Measurements from ENCODE around the gene NID2. TPM values are rescaled to one million over a fixed set of nuclear protein-coding genes. Genes with fewer than 3 reads are reported as not detected.

Gene NID2
- total and polyA plus RNA-seq, 9 donors = 74.9 to 179 (median 112) TPM

DNA sequence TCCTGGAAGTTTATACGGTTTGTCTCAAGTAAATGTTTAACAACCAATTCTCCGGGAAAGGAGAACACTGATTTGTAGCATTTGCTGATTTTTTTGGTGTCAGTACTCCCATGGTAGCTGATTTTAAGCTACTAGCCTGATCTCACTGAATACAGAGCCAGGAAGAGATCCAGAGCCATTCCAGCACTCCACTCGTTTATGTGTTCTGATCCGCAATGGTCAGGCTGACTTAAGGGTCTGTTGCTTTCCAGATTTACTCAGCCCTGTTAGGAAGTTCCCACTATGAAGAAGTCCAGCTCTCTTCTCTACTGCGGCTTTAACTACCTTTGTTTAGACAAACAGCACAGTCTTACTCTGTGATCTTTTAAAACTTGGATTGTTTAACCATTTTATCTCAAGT, 38.0 kb upstream of the NID2 start:
- H3K27ac ChIP-seq (ENCODE audit: low read length) = peak overlapping the region; percentile 89
- no peaks in the 10 kb centered on the region for H3K9me3 ChIP-seq (replicated peaks; ENCODE audit: control insufficient read depth, low read depth, low read length)
- 39% methylated on average over 2 of the region's 5 CpGs for WGBS (ENCODE audit: insufficient coverage)
- no peaks in the 10 kb centered on the region for H3K27me3 ChIP-seq (ENCODE audit: control insufficient read depth, insufficient read depth, low read length)
- H3K4me3 ChIP-seq (ENCODE audit: low read length) = no peak overlapping the region
- no peaks in the 10 kb centered on the region for H3K36me3 ChIP-seq (ENCODE audit: control insufficient read depth, insufficient read depth, low read length)
- DNase-seq = peak; percentile 94
- H3K4me1 ChIP-seq (ENCODE audit: control insufficient read depth, insufficient read depth, low read length) = peaks cover 5% of the 10 kb centered on the region

DNA sequence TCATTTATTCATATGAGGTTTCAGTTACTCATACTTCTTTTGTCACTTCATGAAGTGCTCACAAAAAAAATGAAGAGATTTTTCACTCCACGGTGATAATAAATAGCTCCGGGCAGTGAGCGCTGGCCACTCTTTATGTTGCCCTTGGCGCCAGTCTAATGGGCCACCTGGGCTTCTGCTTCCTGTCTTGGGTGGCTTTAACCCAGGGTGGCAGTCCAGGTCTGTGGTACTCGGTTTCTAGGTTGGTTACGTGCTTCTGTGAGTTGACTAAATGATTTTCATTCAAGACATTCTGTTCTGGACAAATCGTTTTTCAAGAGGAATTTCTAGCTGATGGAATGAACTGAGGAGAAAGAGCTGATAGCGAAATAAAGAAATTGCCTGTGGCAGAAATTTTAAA, 34.6 kb upstream of the NID2 start:
- H3K9me3 ChIP-seq (replicated peaks; ENCODE audit: control insufficient read depth, low read depth, low read length) = no peaks in the 10 kb centered on the region
- H3K27ac ChIP-seq (ENCODE audit: low read length) = no peak overlapping the region
- WGBS (ENCODE audit: insufficient coverage) = 84% methylated on average over 8 of the region's 8 CpGs
- DNase-seq = no peak
- no peak overlapping the region for H3K4me3 ChIP-seq (ENCODE audit: low read length)
- H3K4me1 ChIP-seq (ENCODE audit: control insufficient read depth, insufficient read depth, low read length) = peaks cover 5% of the 10 kb centered on the region
- H3K27me3 ChIP-seq (ENCODE audit: control insufficient read depth, insufficient read depth, low read length) = no peaks in the 10 kb centered on the region
- no peaks in the 10 kb centered on the region for H3K36me3 ChIP-seq (ENCODE audit: control insufficient read depth, insufficient read depth, low read length)

DNA sequence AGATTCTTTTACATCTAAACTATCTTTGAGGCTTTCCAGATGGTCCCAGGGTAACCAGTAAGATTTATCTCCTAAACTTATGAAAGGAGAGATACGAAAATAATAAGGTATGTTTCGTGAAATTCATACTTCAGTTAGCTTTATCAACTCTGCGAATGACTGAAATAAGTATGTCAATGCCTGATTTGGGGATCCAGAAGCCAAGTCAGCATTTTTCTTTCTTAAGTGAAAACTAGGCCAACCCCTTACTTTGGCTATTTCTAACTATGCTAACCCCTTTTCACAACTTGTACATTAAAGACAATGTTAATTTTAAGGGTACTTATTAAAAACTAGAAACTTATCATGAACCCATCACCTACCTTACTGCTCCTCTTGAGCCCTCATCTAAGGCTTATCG, 26.9 kb upstream of the NID2 start:
- Histone ChIP-seq H3K27ac (ENCODE audit: low read length) (no peak overlapping the region), H3K4me3 (ENCODE audit: low read length) (no peak overlapping the region), H3K4me1 (ENCODE audit: control insufficient read depth, insufficient read depth, low read length) (peaks cover 8% of the 10 kb centered on the region), H3K36me3 (ENCODE audit: control insufficient read depth, insufficient read depth, low read length) (no peaks in the 10 kb centered on the region), H3K27me3 (ENCODE audit: control insufficient read depth, insufficient read depth, low read length) (no peaks in the 10 kb centered on the region), H3K9me3 (replicated peaks; ENCODE audit: control insufficient read depth, low read depth, low read length) (no peaks in the 10 kb centered on the region)
- no peak for DNase-seq
- no CpG with 5 or more reads among the region's 4 CpGs for WGBS (ENCODE audit: insufficient coverage)

DNA sequence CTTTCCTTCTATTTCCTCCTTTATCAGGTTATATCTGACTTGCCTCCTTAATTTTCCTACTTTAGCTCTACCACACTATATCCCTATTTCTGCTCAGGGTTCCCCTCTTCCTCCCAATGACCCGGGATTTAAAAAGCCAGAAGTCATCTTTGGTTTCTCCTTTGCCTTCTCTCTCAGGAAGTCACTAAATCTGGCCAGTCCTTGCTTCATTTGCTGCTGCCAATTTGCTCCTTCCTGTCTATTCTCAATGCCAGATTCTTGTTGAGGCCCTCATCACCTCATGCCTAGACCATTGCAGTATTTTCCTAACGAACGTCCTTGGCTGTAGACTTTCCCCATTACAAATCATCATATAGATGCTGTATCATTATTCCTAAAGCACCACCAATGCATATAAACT, 26.5 kb upstream of the NID2 start:
- H3K9me3 ChIP-seq (replicated peaks; ENCODE audit: control insufficient read depth, low read depth, low read length) = no peaks in the 10 kb centered on the region
- no peaks in the 10 kb centered on the region for H3K36me3 ChIP-seq (ENCODE audit: control insufficient read depth, insufficient read depth, low read length)
- no peak overlapping the region for H3K4me3 ChIP-seq (ENCODE audit: low read length)
- DNase-seq = peak; percentile 56
- H3K27ac ChIP-seq (ENCODE audit: low read length) = peak overlapping the region; percentile 80
- 7% methylated on average over 1 of the region's 3 CpGs for WGBS (ENCODE audit: insufficient coverage)
- H3K27me3 ChIP-seq (ENCODE audit: control insufficient read depth, insufficient read depth, low read length) = no peaks in the 10 kb centered on the region
- peaks cover 8% of the 10 kb centered on the region for H3K4me1 ChIP-seq (ENCODE audit: control insufficient read depth, insufficient read depth, low read length)

DNA sequence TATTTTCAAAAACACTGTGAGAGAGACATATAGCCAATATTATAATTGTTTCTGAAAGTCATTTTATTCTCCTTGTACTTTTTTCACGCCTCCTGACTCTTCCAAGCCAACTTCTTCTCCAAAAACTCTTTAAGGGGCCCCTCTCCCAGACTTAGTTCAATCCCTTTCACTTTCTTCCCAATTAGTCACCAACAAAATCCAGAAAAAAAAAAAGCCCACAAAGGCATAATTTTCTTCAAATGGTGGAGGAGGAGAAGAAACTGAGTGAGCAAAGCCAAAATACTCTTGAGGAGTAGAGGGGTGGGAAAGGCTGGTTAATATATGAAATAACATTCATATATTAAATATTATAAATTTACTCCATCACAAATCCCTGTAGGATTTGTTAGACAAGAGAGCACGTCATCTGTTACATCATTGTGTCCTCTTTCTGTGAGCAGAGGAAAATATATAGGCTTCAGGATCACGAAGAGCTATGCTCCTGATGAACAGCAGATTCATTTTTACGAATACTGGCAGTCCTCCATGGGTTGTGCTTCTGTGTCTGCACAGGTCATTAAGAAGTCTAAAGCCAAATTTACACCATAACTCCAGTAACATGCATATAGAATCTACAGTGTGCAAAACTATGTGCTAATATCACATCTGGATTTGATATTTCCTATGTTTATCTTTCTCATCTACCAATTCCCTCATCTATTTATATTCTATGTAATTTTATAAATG, 25.9 kb upstream of the NID2 start:
- H3K9me3 ChIP-seq (replicated peaks; ENCODE audit: control insufficient read depth, low read depth, low read length) = no peaks in the 10 kb centered on the region
- 20% methylated on average over 1 of the region's 4 CpGs for WGBS (ENCODE audit: insufficient coverage)
- H3K4me3 ChIP-seq (ENCODE audit: low read length) = no peak overlapping the region
- H3K27me3 ChIP-seq (ENCODE audit: control insufficient read depth, insufficient read depth, low read length) = no peaks in the 10 kb centered on the region
- H3K4me1 ChIP-seq (ENCODE audit: control insufficient read depth, insufficient read depth, low read length) = peaks cover 14% of the 10 kb centered on the region
- peak overlapping the region; percentile 84 for H3K27ac ChIP-seq (ENCODE audit: low read length)
- DNase-seq = peak; percentile 95
- no peaks in the 10 kb centered on the region for H3K36me3 ChIP-seq (ENCODE audit: control insufficient read depth, insufficient read depth, low read length)

DNA sequence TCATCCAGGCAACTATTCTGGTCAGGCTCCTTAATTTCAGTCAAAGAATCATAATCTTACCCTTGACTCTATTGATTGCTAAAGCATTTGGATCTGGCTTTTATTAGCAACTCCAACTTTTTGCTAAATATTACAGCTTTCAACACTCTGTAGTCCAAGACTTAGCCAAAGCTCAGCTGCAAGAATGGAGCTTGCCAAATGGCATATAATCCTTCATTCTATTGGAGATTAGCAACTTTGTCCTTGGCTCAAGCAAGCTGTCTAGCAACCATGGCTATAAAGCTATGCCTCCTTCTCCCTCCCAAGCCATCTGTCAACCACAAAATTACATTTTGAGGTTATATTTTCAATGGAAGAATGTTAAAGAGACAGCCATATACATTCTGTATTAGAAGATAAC, 23.1 kb upstream of the NID2 start:
- H3K4me3 ChIP-seq (ENCODE audit: low read length) = no peak overlapping the region
- no peak overlapping the region for H3K27ac ChIP-seq (ENCODE audit: low read length)
- no peaks in the 10 kb centered on the region for H3K9me3 ChIP-seq (replicated peaks; ENCODE audit: control insufficient read depth, low read depth, low read length)
- DNase-seq = peak; percentile 82
- H3K27me3 ChIP-seq (ENCODE audit: control insufficient read depth, insufficient read depth, low read length) = no peaks in the 10 kb centered on the region
- H3K36me3 ChIP-seq (ENCODE audit: control insufficient read depth, insufficient read depth, low read length) = no peaks in the 10 kb centered on the region
- H3K4me1 ChIP-seq (ENCODE audit: control insufficient read depth, insufficient read depth, low read length) = peaks cover 19% of the 10 kb centered on the region

DNA sequence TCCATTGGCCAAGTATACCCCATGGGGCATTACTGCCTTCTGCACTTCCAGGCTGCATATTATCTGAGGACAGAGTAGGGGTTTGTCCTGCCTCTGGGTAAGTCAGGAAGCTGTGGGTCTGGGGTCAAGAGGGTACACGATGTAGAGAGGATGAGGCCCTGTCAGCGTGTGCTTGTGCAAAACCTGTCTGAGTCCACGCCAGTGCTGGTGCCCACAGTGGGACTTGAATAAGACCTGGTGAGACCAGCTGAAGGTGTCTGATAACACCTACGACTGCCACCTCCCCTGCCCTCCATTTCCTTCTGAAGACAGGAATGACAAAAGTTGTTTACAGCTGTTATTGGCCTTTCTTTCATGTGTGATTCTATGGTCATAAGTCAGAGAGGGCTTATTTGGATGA, 22.1 kb upstream of the NID2 start:
- Histone ChIP-seq H3K36me3 (ENCODE audit: control insufficient read depth, insufficient read depth, low read length) (no peaks in the 10 kb centered on the region), H3K9me3 (replicated peaks; ENCODE audit: control insufficient read depth, low read depth, low read length) (no peaks in the 10 kb centered on the region), H3K27ac (ENCODE audit: low read length) (no peak overlapping the region), H3K27me3 (ENCODE audit: control insufficient read depth, insufficient read depth, low read length) (no peaks in the 10 kb centered on the region), H3K4me1 (ENCODE audit: control insufficient read depth, insufficient read depth, low read length) (peaks cover 19% of the 10 kb centered on the region), H3K4me3 (ENCODE audit: low read length) (no peak overlapping the region)
- WGBS (ENCODE audit: insufficient coverage) = 89% methylated on average over 2 of the region's 4 CpGs
- no peak for DNase-seq

DNA sequence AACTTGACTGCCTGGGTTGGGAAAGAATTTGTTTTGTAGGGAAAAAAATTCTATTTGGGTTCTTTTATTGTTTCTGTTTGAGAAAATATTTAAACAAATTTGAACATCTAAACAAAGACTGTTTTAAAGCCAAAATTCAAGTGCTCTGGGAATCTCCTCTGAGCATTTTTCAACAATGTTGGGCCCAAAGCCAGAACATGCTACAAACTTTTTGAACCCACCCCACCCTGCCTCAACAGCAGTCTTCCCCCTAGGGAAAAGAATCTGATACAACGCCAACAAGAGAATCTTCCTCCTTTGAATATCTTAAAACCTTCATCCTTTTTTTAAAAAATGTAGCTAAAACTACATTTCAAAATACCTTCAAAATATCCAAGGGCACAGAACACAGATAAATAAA, 20.4 kb upstream of the NID2 start:
- Histone ChIP-seq H3K4me1 (ENCODE audit: control insufficient read depth, insufficient read depth, low read length) (peaks cover 17% of the 10 kb centered on the region), H3K36me3 (ENCODE audit: control insufficient read depth, insufficient read depth, low read length) (no peaks in the 10 kb centered on the region), H3K27me3 (ENCODE audit: control insufficient read depth, insufficient read depth, low read length) (no peaks in the 10 kb centered on the region), H3K27ac (ENCODE audit: low read length) (no peak overlapping the region), H3K4me3 (ENCODE audit: low read length) (no peak overlapping the region), H3K9me3 (replicated peaks; ENCODE audit: control insufficient read depth, low read depth, low read length) (peaks cover 4% of the 10 kb centered on the region)
- peak; percentile 92 for DNase-seq
- 20% methylated on average over 1 of the region's 1 CpG for WGBS (ENCODE audit: insufficient coverage)

DNA sequence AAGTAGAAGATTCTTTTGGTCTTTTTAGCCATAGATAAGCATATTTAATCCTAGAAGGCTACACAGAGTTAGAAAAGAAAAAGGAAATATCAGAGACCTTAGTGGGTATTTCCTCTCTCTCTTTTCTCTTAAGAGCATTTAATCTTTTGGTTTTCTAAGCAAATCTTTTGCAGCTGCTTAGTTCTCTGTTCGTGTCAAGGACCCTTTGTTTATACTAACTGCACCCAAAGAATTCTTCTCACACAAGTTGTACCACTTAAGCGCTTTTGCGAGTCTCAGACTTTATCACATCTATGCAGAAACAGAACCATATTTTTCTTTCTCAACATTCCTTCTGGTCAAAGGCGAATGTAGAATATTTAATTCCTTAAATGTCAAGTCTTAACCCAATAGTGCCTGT, 17.9 kb upstream of the NID2 start:
- Histone ChIP-seq H3K27me3 (ENCODE audit: control insufficient read depth, insufficient read depth, low read length) (no peaks in the 10 kb centered on the region), H3K27ac (ENCODE audit: low read length) (no peak overlapping the region), H3K36me3 (ENCODE audit: control insufficient read depth, insufficient read depth, low read length) (no peaks in the 10 kb centered on the region), H3K4me1 (ENCODE audit: control insufficient read depth, insufficient read depth, low read length) (peaks cover 14% of the 10 kb centered on the region), H3K4me3 (ENCODE audit: low read length) (no peak overlapping the region), H3K9me3 (replicated peaks; ENCODE audit: control insufficient read depth, low read depth, low read length) (peaks cover 4% of the 10 kb centered on the region)
- 38% methylated on average over 1 of the region's 4 CpGs for WGBS (ENCODE audit: insufficient coverage)
- no peak for DNase-seq

DNA sequence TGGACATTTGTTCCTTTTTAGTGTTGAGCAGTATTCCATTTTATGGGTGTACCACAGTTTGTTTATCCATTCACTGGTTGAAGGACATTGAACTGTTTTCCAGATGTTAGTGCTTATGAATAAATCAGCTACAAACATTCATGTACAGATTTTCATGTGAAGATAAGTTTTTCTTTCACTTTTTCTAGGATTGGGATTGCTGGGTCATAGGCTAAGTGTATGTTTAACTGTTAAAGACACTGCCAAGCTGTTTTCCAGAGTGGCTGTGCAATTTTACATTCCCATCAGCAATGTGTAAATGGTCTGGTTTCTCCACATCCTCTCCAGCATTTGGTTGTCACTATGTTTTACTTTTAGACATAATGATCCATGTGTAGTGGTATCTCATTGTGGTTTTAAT, 14.0 kb upstream of the NID2 start:
- no peaks in the 10 kb centered on the region for H3K27me3 ChIP-seq (ENCODE audit: control insufficient read depth, insufficient read depth, low read length)
- H3K36me3 ChIP-seq (ENCODE audit: control insufficient read depth, insufficient read depth, low read length) = no peaks in the 10 kb centered on the region
- H3K9me3 ChIP-seq (replicated peaks; ENCODE audit: control insufficient read depth, low read depth, low read length) = peaks cover 4% of the 10 kb centered on the region
- no peak overlapping the region for H3K4me3 ChIP-seq (ENCODE audit: low read length)
- peaks cover 2% of the 10 kb centered on the region for H3K4me1 ChIP-seq (ENCODE audit: control insufficient read depth, insufficient read depth, low read length)
- DNase-seq = no peak
- no peak overlapping the region for H3K27ac ChIP-seq (ENCODE audit: low read length)

DNA sequence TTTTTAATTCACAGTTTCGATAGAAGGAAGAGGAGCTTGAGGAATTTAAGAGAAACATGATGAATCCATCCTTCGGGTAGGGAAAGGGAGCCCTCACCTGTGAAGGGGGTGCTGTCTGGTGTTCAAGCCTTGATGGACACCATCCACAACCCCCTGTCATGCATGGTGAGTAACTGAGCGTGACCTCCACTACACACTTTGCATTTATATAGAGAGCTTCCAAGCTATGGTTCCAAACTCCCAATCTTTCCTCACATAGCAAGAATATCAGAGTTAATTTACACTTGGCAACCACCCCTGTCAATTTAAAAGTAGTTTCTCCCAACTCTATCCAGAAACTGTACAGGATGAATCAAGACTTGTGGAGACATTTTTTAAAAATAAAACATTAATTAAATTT, 13.1 kb upstream of the NID2 start:
- no peak for DNase-seq
- Histone ChIP-seq H3K36me3 (ENCODE audit: control insufficient read depth, insufficient read depth, low read length) (no peaks in the 10 kb centered on the region), H3K27ac (ENCODE audit: low read length) (no peak overlapping the region), H3K4me3 (ENCODE audit: low read length) (no peak overlapping the region), H3K9me3 (replicated peaks; ENCODE audit: control insufficient read depth, low read depth, low read length) (peaks cover 4% of the 10 kb centered on the region), H3K27me3 (ENCODE audit: control insufficient read depth, insufficient read depth, low read length) (no peaks in the 10 kb centered on the region), H3K4me1 (ENCODE audit: control insufficient read depth, insufficient read depth, low read length) (peaks cover 2% of the 10 kb centered on the region)
- WGBS (ENCODE audit: insufficient coverage) = no CpG with 5 or more reads among the region's 3 CpGs

Measured in muscle of leg (tissue), 11 donors.